GM19239 (cell line): ENCODE measurements around the gene ATG5.
"Not testable (repeated sequence)": the region's sequence is repeated elsewhere in the genome, so short reads cannot be mapped to it uniquely, and the experiment has no call there.

ENCODE experiments used
- DNase-seq: peaks from one replicate; pipeline ENCODE4 v3.0.0; 2011; ENCODE audit warnings: low spot score; ENCODE audit not compliant: insufficient read length
- FAIRE-seq: peaks from 2 replicates; lab custom pipeline; 2011; peaks lifted over from hg19 to GRCh38; lab: Jason Lieb, UNC

ATG5 gene

DNA sequence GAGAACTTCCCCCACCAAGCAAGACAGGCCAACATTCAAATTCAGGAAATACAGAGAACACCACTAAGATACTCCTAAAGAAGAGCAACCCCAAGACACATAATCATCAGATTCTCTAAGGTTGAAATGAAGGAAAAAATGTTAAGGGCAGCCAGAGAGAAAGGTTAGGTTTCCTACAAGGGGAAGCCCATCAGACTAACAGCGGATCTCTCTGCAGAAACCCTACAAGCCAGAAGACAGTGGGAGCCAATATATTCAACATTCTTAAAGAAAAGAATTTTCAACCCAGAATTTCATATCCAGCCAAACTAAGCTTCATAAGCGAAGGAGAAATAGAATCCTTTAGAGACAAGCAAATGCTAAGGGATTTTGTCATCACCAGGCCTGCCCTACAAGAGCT, 61.1 kb downstream of the ATG5 start:
- DNase-seq, FAIRE-seq: not testable (repeated sequence)

DNA sequence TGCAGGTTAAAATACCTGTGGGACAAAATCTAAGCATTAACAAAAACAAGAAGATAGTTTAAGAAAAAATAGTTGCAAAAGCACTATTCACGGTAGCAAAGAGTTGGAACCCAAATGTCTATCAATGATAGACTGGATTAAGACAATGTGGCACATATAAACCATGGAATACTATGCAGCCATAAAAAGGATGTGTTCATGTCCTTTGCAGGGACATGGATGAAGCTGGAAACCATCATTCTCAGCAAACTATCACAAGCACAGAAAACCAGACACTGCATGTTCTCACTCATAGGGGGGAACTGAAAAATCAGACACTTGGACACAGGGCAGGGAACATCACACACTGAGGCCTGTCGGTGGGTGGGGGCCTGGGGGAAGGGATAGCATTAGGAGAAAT, 65.8 kb downstream of the ATG5 start:
- not testable (repeated sequence) for FAIRE-seq, DNase-seq

DNA sequence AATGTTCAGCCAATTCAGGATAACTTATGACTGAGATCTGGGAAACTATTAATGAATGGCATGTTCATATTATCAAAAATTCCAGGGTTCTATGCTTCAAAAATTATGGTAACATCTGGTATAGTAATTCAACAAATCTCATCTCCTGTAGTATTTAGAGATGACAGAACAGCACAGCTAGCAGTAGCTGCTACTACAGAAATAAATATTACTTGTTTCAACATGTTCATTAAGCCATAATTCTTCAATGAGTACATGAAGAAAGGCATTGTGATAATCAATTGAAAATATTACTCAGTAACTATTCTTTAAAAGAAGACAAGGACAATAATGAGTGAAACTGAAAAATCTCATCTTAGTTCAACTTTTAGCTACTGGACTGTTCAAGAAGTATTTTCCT, 66.8 kb downstream of the ATG5 start:
- DNase-seq (no peak), FAIRE-seq (peak; percentile 14)

DNA sequence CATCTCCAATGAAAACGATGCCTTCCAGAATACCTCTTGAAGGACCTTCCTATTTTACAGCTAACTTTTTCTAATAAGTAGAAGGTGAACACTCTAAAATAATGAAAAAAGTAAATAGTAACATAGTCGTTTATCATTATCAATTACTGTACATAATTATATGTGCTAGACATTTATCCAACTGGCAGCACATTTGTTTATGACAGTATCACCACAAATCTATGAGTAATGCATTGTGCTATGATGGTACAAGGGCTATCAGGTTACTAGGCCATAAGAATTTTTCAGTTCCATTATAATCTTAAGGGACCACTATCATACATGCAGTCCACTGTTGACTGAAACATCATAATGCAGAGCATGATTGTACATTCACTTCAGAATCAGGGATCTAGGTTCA, 68.4 kb downstream of the ATG5 start:
- FAIRE-seq (no peak), DNase-seq (no peak)

DNA sequence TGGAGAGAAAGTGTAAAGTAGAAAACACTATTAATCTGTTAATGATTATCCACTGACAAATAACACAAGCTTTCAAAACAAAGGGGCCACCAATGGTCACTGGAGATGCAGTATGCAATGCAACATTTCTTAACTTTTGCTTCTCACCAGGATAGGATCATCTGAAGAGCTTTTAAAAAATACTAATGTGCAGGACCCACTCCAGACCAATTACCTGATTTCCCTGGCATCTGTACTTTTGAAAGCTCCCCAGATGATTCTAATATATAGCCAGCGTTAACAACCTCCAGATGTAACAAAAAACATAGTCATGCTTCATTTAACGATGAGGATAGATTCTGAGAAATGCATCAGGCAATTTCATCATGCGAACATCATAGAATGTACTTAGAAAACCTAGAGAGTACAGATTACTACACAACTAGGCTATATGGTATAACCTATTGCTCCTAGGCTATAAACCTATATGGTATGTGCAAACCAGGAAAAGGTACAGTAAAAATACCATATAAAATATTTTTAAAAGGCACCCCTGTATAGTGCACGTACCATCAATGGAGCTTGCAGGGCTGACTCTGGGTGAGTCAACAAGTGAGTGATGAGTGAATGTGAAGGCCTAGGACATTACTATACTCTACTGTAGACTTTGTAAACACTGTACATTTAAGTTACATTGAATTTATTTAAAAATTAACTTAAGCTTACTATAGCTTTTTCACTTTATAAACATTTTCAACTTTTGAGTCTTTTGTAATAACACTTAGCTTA, 69.2 kb downstream of the ATG5 start:
- DNase-seq, result no peak
- FAIRE-seq, result no peak

DNA sequence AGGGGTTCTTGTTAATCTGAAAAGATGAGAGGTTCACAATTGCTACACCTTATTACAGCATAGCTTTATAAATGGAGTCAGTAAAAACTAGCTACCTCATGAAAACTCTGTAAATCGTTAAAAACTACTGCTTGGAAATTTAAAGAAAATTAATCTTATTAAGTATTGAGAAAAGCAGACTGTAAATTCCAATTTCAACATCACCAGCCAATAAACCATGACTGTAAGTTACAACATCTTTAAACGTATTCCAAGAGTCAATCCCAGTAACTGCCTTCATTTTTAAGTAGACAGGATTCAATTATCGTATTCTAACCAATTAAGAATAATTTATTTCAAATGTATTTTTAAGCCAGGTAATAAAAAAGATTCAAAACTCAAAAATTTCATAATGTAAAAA, 70.3 kb downstream of the ATG5 start:
- no peak for DNase-seq
- FAIRE-seq, result no peak

DNA sequence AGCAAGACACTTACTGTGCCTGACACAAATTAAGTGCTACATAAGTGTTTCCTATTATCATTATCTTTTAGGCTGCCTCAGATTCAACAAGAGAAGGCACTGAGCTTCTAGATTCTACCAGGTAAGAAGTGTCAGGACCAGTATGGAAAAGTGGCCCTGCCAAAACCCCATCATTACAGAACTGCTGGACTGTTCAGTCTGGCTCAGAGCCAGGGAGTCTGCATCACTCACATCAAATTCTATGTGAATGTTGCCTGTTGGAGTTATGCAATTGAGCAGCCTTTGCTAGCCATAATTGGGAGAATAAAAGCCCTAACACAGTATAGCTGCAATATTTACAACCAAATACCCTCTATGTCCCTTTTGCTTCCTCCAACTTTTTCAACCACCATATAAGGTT, 70.9 kb downstream of the ATG5 start:
- DNase-seq (no peak), FAIRE-seq (no peak)

DNA sequence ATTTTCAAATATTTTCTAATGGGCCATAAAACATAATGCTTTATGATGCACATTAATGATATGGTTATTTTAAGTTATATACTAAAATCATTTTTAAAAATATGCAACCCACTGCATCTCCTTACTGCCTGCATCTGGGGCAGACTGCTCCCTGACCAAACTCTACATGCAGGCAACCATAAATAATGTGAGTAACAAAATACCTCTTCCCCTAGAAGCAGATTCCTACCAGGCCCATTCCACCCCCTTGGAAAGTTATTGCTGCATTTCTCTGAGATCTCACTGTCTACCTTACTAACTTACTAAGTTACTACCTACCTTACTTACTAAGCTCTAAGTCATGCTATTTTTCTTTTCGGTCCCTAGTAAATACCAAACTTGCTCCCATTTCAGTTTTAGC, 71.8 kb downstream of the ATG5 start:
- no peak for FAIRE-seq
- DNase-seq, result no peak

DNA sequence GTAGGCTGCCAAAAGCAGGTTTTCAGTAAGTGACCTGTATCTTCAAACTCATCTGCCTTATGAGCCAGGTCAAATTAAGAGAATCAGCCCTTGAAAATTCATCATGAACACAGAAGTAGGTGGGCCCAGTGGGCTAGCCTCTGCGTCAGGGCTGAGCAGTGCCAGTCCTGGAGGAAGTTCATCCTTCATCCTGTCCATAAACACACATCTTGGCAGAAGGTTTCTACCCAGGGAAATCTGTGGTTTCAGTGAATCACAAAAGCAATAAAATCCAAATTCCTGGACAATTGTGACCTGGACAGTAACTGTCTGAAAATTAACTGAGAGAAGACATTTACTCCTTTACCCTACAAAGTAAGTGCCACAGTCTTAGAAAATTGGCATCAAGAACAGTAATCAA, 72.4 kb downstream of the ATG5 start:
- DNase-seq, result no peak
- FAIRE-seq, result no peak

DNA sequence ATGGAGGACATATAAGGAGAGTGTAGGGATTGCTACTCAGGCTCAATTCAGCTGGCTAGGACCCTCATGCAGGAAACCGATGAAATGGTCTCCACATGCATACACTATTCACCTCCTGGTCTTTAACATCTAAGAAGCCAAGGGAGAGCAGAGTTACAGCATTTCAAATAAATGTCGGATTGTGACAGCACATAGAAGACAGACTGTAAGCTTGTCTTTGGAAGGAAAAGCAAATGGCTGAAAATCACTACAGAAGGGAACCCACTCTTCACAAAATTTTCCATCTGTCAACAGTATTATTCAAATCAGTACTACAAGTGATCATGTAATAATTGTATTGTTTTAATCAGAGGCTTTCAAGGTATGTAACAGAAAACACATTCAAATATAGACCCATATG, 72.9 kb downstream of the ATG5 start:
- no peak for FAIRE-seq

DNA sequence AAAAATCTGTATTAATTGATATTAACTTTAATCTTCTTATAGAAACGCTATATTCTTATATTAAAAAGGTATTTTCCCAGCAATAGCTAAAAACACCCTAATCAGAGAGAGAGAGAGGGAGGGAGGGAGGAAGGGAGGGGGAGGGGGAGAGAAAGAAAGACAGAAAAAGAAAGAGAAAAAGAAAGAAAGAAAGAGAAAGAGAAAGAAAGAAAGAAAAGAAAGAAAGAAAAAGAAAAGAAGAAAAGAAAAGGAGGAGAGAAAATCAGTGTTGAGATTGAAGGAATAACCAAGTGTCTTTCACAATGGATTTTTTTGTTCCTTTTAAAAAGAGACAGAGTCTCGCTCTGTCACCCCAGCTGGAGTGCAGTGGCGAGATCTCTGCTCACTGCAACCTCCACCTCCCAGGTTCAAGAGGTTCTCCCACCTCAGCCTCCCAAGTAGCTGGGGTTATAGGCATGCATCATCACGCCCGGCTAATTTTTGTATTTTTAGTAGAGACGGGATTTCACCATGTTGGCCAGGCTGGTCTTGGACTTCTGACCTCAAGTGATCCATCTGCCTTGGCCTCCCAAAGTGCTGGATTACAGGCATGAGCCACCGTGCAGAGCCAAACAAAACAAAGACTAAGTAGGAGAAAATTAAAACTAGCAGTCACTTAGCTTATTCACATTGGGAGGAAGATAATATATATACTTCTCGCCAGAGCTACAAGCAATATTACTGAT, 73.9 kb downstream of the ATG5 start:
- not testable (repeated sequence) for FAIRE-seq, DNase-seq

More for the DNA sequence above, 72.9 kb downstream of the ATG5 start:
- DNase-seq, result no peak

DNA sequence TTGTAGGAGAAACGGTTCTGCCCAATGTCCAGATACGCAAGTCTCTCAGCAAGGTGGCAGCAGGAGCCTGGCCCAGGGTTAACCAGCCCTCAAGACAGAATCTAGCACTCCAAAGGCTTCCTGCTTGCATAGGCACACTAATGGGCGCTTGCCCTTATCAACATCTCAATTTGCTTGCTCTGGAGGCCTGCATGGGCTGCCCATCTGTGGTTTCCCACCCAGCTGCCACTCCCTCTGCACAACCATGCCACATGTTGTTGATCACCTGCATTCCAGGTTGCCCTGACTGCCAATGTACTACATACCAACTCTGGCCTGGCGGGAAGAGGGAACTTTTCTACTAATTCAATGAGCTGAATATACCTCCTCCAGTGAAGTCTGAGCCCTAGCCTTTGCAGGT, 74.6 kb downstream of the ATG5 start:
- DNase-seq (no peak), FAIRE-seq (no peak)

DNA sequence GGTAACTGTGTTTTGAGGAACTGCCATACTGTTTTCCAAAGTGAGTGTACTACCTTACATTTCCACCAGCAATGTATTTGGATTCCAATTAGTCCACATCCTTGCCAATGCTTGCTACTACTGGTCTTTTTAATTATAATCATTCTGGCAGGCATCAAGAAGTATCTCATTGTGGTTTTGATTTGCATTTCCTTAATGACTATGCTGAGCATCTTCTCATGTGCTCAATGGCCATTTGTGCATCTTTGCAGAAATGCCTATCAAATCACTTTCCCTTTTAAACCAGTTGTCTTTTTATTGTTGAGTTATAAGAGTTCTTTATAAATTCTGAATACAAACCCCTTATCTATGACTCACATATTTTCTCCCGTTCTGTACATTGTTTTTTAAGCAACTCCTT, 75.9 kb downstream of the ATG5 start:
- peak; percentile 47 for FAIRE-seq
- DNase-seq, result no peak

DNA sequence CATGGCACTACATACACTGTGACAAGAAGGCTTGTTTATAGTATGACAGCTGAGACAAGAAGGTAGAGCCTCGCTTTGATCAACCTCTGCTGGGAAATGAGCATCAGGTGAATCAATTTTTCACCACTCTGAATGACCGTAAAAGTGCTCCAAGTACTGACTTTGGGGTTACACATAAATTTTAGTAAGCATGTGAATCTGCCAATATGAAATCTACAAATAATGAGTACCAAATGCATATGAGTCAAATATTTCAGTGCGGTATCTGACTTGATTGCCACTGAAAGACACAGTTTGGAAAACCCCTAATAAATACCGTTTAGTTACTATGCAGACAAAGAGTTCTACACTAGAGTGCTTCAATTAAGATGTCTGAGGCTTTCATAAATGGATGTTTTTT, 77.8 kb downstream of the ATG5 start:
- peak; percentile 58 for FAIRE-seq
- DNase-seq, result no peak

DNA sequence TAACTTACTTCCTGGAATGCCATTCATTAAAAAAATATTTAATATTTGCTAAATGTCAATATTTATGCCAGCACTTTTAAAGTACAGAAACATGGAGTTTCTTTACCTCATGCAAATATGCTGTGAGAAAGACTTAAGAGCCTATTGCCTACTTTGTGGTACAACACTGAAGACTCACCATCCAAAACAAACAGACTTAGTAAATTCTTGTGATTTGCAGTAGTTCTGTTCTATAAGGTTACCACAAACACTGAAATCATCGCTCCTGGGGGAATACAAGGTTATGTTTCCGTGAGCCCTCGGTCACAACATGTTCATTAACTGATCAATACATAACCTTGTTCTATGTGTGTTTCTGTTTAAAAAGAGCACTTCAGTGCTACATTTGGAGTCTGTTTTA, 78.3 kb downstream of the ATG5 start:
- no peak for DNase-seq
- FAIRE-seq, result peak; percentile 54

DNA sequence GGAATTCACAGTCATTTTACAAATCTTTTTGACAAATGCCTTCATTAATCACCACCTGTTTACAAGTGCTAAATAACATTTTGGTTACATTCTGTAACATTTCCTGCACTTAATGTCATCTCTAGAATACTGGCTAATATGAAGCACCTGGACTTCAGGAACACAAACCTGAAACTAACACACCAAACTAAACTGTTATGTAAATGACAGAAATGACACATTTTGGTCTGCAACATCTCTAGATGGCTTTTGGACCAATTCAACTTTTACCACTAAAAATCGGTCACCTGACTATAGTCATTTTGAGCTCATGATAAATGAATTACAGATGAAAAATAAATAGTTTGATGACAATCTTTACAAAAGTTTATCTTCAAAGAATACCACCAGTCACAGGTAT, 80.6 kb downstream of the ATG5 start:
- DNase-seq, result no peak

DNA sequence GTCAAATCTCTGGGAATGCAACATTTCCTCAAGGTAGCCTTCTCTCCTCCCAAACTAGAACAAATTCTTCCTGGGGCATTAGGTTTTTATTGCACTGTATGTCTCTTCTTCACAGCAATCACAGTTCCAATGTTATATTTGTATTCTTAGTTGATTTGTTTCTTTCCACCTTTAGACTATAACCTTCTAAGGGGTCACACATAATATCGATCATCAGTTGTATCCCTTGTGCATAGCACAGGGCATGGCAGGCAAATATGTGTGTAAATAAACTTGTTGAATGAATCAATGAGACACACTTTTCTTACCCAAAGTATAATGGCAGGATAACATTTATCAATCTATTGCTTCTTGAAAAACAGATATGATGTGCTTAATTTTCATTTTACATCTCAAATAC, 81.0 kb downstream of the ATG5 start:
- peak; percentile 52 for FAIRE-seq
- no peak for DNase-seq

More for the DNA sequence above, 80.6 kb downstream of the ATG5 start:
- peak; percentile 87 for FAIRE-seq

DNA sequence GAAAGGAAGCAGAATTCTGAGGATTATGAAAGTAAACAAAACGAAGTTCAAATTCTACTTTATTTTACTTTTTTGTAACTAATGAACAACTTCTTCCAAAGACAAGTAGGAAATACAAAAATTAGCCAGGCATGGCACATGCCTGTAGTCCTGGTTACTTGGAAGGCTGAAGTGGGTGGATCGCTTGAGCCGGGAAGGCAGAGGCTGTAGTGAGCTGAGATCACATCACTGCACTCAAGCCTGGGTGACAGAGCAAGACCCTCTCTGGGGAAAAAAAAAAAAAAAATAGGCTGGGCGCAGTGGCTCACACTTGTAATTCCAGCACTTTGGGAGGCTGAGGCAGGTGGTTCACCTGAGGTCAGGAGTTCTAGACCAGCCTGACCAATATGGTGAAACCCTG, 82.3 kb downstream of the ATG5 start:
- DNase-seq, result no peak
- FAIRE-seq, result no peak

DNA sequence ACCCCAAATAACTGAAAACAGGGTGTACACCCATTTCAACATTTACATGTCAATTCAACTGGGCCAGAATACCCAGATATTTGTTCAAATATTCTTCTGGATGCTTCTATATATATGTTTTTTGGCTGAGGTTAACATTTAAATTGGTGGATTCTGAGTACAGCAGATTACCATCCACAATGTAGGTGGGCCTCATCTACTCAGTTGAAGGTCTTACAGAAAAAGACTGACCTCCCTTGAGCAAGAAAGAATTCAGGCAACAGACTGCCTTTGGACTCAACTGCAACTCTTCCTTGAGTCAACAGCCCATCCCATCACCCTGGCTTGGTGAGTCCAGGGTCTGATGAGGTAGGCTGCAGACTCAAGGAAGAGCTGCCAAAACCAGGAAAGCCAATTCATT, 84.1 kb downstream of the ATG5 start:
- FAIRE-seq (no peak), DNase-seq (no peak)

DNA sequence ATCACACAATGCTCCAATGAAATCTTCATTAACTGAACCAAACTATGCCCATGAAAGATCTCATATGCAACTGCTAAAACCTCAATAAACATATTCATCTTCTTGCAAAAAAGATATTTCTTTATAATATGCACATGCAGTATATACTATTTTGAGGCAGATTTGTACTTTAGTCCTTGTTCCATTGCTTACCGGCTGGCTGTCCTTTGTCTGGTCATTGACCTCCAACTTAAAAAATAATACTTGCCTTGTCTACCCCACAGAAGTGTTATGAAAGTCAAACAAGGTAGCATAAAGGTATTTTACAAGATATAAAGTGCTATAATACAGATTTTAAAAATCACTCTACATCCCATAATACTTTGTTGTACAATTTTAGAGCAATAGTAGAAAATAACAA, 88.3 kb downstream of the ATG5 start:
- no peak for FAIRE-seq
- no peak for DNase-seq

DNA sequence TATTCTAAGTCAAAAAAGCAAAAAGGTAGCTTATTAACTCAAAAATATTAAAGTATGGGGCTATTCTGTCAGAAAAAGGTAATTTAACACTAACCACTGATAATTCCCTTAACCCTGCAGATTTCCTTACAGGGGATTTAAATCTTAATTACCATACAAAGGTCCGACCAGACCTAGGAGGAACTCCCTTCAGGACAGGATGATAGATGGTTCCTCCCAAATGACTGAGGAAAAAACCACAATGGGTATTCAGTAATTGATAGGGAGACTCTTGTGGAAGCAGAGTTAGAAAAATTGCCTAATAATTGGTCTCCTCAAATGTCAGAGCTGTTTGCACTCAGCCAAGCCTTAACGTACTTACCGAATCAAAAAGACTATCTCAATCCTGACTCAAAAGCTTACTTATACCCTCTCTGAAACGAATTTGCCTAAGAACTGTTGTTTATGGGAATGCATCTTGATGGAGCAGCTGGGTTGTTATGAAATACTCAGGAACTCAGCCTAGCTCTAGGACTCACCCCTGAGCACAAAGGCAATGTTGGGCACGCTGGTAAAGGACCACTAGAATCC, 95.6 kb downstream of the ATG5 start:
- not testable (repeated sequence) for FAIRE-seq, DNase-seq
